ENCODE data around the gene LGALS9. TPM values are rescaled to one million over a fixed set of nuclear protein-coding genes. Genes with fewer than 3 reads are reported as not detected.
"Not testable (repeated sequence)": the region's sequence is repeated elsewhere in the genome, so short reads cannot be mapped to it uniquely, and the experiment has no call there.

LGALS9 gene
- total and polyA plus RNA-seq, 7 experiments from 2014 or later, result 11.0 to 198 (median 15.0) TPM

- Mint-ChIP-seq H3K27me3 (no peaks in the 10 kb centered on the region), H3K4me1 (peaks cover 0 to 2% (median 0%) of the 10 kb centered on the region in 7 donors), H3K36me3 (no peaks in the 10 kb centered on the region), H3K4me3 (no peak overlapping the region), H3K27ac (no peak overlapping the region), H3K9me3 (no peaks in the 10 kb centered on the region)
- ChIA-PET CTCF (no interaction called here), POLR2A (no interaction called here)
- Histone ChIP-seq H3K27ac (ENCODE audit: low read depth, low read length) (no peak overlapping the region), H3K4me3 (ENCODE audit: low read length) (no peak overlapping the region), H3K27me3 (ENCODE audit: control insufficient read depth in 2 of 2, insufficient read depth in 2 of 2, low read length in 2 of 2) (no peaks in the 10 kb centered on the region), H3K36me3 (ENCODE audit: control insufficient read depth in 2 of 3, insufficient read depth in 3 of 3, low read length in 3 of 3) (no peaks in the 10 kb centered on the region), H3K4me1 (ENCODE audit: control insufficient read depth in 2 of 2, insufficient read depth in 2 of 2, low read length in 2 of 2) (no peaks in the 10 kb centered on the region), H3K9me3 (ENCODE audit: control insufficient read depth in 2 of 3, low read length in 3 of 3) (no peaks in the 10 kb centered on the region)
- DNase-seq, result no peak
- ATAC-seq, result no peak
- intact Hi-C loops (cut with micrococcal nuclease), result no loop called here
Observed at GRCh38 chr17:27663936-27664605, 33.1 kb downstream of the LGALS9 start.

- ChIA-PET POLR2A (no interaction called here), CTCF (no interaction called here)
- Histone ChIP-seq H3K4me1 (ENCODE audit: control insufficient read depth in 2 of 2, insufficient read depth in 2 of 2, low read length in 2 of 2) (no peaks in the 10 kb centered on the region), H3K27me3 (ENCODE audit: control insufficient read depth in 2 of 2, insufficient read depth in 2 of 2, low read length in 2 of 2) (no peaks in the 10 kb centered on the region), H3K4me3 (ENCODE audit: low read length) (no peak overlapping the region), H3K36me3 (ENCODE audit: control insufficient read depth in 2 of 3, insufficient read depth in 3 of 3, low read length in 3 of 3) (no peaks in the 10 kb centered on the region), H3K27ac (ENCODE audit: low read depth, low read length) (no peak overlapping the region), H3K9me3 (ENCODE audit: control insufficient read depth in 2 of 3, low read length in 3 of 3) (no peaks in the 10 kb centered on the region)
- Mint-ChIP-seq H3K27ac (no peak overlapping the region), H3K4me3 (no peak overlapping the region), H3K4me1 (peaks cover 0 to 2% (median 0%) of the 10 kb centered on the region in 7 donors), H3K27me3 (no peaks in the 10 kb centered on the region), H3K9me3 (no peaks in the 10 kb centered on the region), H3K36me3 (no peaks in the 10 kb centered on the region)
- intact Hi-C loops (cut with micrococcal nuclease), result no loop called here
- no peak for DNase-seq
- no peak for ATAC-seq
Observed at GRCh38 chr17:27664606-27664965, 33.6 kb downstream of the LGALS9 start.

DNA sequence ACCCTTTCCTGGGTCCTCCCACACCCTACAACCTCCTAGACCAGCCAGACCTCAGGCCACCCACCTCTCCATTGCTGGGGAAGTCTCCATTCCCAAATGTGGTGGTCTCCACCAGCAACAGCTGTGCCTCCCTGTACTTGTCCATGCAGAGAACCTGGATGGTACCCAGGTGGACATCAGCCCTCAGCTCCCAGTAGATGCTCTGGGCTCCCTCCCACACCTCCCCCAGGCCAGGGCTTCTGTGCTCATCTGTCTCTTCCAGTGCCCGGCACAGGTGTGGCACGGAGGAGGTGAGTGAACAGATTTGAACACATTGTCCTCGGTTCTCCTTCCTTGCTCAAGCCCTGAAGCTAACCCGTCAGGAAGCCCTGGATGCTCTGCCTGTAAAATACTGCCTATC, 34.6 kb downstream of the LGALS9 start:
- no peak for ATAC-seq

DNA sequence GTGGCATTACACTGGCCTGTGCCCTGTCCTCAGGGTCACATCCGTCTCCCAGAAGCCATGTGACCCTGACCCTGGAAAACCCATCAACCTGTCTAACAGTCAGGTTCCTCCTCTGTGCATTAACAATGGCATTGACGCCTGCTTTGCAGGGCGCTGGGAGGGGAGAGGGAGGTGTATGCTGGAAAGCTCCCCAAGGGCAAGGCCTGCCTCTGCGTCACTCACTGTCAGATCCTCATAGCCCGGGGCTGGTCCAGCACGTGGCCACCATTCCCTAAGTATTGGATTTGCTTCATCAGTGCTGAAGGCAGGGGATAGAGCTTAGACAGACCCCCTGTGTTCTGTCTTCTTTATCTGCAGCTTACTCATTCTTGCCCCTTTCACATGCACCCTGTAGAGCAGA, 35.3 kb downstream of the LGALS9 start:
- H3K27me3 Mint-ChIP-seq; H3K27me3 ChIP-seq (ENCODE audit: control insufficient read depth in 2 of 2, insufficient read depth in 2 of 2, low read length in 2 of 2); POLR2A ChIA-PET; H3K4me3 ChIP-seq (ENCODE audit: low read length); H3K27ac ChIP-seq (ENCODE audit: low read depth, low read length); H3K9me3 ChIP-seq (ENCODE audit: control insufficient read depth in 2 of 3, low read length in 3 of 3); ATAC-seq; H3K4me3 Mint-ChIP-seq; DNase-seq; intact Hi-C loops (cut with micrococcal nuclease); H3K27ac Mint-ChIP-seq; H3K36me3 ChIP-seq (ENCODE audit: control insufficient read depth in 2 of 3, insufficient read depth in 3 of 3, low read length in 3 of 3); H3K4me1 ChIP-seq (ENCODE audit: control insufficient read depth in 2 of 2, insufficient read depth in 2 of 2, low read length in 2 of 2); H3K4me1 Mint-ChIP-seq; H3K36me3 Mint-ChIP-seq; CTCF ChIA-PET; H3K9me3 Mint-ChIP-seq: not testable (repeated sequence)

More for the DNA sequence above, 34.6 kb downstream of the LGALS9 start:
- no peaks in the 10 kb centered on the region for H3K36me3 Mint-ChIP-seq
- CTCF ChIA-PET, result no interaction called here
- H3K36me3 ChIP-seq (ENCODE audit: control insufficient read depth in 2 of 3, insufficient read depth in 3 of 3, low read length in 3 of 3), result no peaks in the 10 kb centered on the region
- H3K27me3 ChIP-seq (ENCODE audit: control insufficient read depth in 2 of 2, insufficient read depth in 2 of 2, low read length in 2 of 2), result no peaks in the 10 kb centered on the region
- intact Hi-C loops (cut with micrococcal nuclease), result no loop called here
- POLR2A ChIA-PET, result no interaction called here
- H3K4me1 ChIP-seq (ENCODE audit: control insufficient read depth in 2 of 2, insufficient read depth in 2 of 2, low read length in 2 of 2), result no peaks in the 10 kb centered on the region
- no peak overlapping the region for H3K4me3 ChIP-seq (ENCODE audit: low read length)
- H3K9me3 Mint-ChIP-seq, result no peaks in the 10 kb centered on the region
- no peak overlapping the region for H3K27ac ChIP-seq (ENCODE audit: low read depth, low read length)
- peaks cover 0 to 2% (median 0%) of the 10 kb centered on the region in 7 donors for H3K4me1 Mint-ChIP-seq
- peak overlapping the region in 1 of 9 donors; percentile 41 for H3K27ac Mint-ChIP-seq
- H3K4me3 Mint-ChIP-seq, result no peak overlapping the region
- H3K27me3 Mint-ChIP-seq, result peaks cover 0 to 2% (median 0%) of the 10 kb centered on the region in 5 donors
- no peak for DNase-seq
- H3K9me3 ChIP-seq (ENCODE audit: control insufficient read depth in 2 of 3, low read length in 3 of 3), result no peaks in the 10 kb centered on the region

GRCh38 chr17:27666831-27667560, 36.0 kb downstream of the LGALS9 start:
- ChIA-PET CTCF (no interaction called here), POLR2A (no interaction called here)
- H3K9me3 Mint-ChIP-seq, result no peaks in the 10 kb centered on the region
- Histone ChIP-seq H3K4me3 (ENCODE audit: low read length) (no peak overlapping the region), H3K27ac (ENCODE audit: low read depth, low read length) (no peak overlapping the region), H3K4me1 (ENCODE audit: control insufficient read depth in 2 of 2, insufficient read depth in 2 of 2, low read length in 2 of 2) (no peaks in the 10 kb centered on the region), H3K9me3 (ENCODE audit: control insufficient read depth in 2 of 3, low read length in 3 of 3) (no peaks in the 10 kb centered on the region), H3K36me3 (ENCODE audit: control insufficient read depth in 2 of 3, insufficient read depth in 3 of 3, low read length in 3 of 3) (no peaks in the 10 kb centered on the region), H3K27me3 (ENCODE audit: control insufficient read depth in 2 of 2, insufficient read depth in 2 of 2, low read length in 2 of 2) (no peaks in the 10 kb centered on the region)
- no peak overlapping the region for H3K4me3 Mint-ChIP-seq
- DNase-seq (peak in 1 of 9 donors; percentile 13), ATAC-seq (no peak)
- intact Hi-C loops (cut with micrococcal nuclease), result no loop called here
- H3K4me1 Mint-ChIP-seq, result peaks cover 0 to 2% (median 0%) of the 10 kb centered on the region in 7 donors
- peaks cover 0 to 3% (median 0%) of the 10 kb centered on the region in 5 donors for H3K27me3 Mint-ChIP-seq
- H3K36me3 Mint-ChIP-seq, result no peaks in the 10 kb centered on the region
- no peak overlapping the region for H3K27ac Mint-ChIP-seq

GRCh38 chr17:27667656-27668487, 36.9 kb downstream of the LGALS9 start:
- peak in 1 of 9 donors; percentile 10 for DNase-seq
- ATAC-seq, result no peak
- intact Hi-C loops (cut with micrococcal nuclease), result no loop called here

More at GRCh38 chr17:27667656-27668487, 36.9 kb downstream of the LGALS9 start:
- peaks cover 0 to 3% (median 0%) of the 10 kb centered on the region in 5 donors for H3K27me3 Mint-ChIP-seq
- ChIA-PET CTCF (no interaction called here), POLR2A (no interaction called here)
- Histone ChIP-seq H3K27me3 (ENCODE audit: control insufficient read depth in 2 of 2, insufficient read depth in 2 of 2, low read length in 2 of 2) (no peaks in the 10 kb centered on the region), H3K4me3 (ENCODE audit: low read length) (no peak overlapping the region), H3K36me3 (ENCODE audit: control insufficient read depth in 2 of 3, insufficient read depth in 3 of 3, low read length in 3 of 3) (no peaks in the 10 kb centered on the region), H3K27ac (ENCODE audit: low read depth, low read length) (no peak overlapping the region), H3K4me1 (ENCODE audit: control insufficient read depth in 2 of 2, insufficient read depth in 2 of 2, low read length in 2 of 2) (no peaks in the 10 kb centered on the region), H3K9me3 (ENCODE audit: control insufficient read depth in 2 of 3, low read length in 3 of 3) (no peaks in the 10 kb centered on the region)
- H3K36me3 Mint-ChIP-seq, result no peaks in the 10 kb centered on the region
- H3K27ac Mint-ChIP-seq, result no peak overlapping the region
- peaks cover 0 to 2% (median 0%) of the 10 kb centered on the region in 7 donors for H3K4me1 Mint-ChIP-seq
- H3K4me3 Mint-ChIP-seq, result no peak overlapping the region
- no peaks in the 10 kb centered on the region for H3K9me3 Mint-ChIP-seq
